Erythroblast (primary cell): ENCODE data around the gene RANBP9.

Source experiments
- GATA1 ChIP-seq: IDR thresholded peaks from 2 replicates; pipeline ENCODE4 v1.6.1; 2011; ENCODE audit warnings: low read depth, mild to moderate bottlenecking, control low read depth, low read length, moderate library complexity
- POLR2A ChIP-seq: IDR thresholded peaks from 2 replicates; pipeline ENCODE4 v1.6.1; 2011; ENCODE audit warnings: mild to moderate bottlenecking, low read length

- no peak for TF ChIP-seq POLR2A
- TF ChIP-seq GATA1: no peak
These were observed 12.9 kb downstream of the RANBP9 start for GRCh38 chr6:13698715-13699114.
